ENCODE results near the gene SNX32.
A peak's percentile ranks its signal among the peaks of the same experiment; 100 is the strongest.

Gene SNX32

GRCh38 chr11:65854161-65854592 is 20.4 kb downstream of the SNX32 start:
- Histone ChIP-seq H3K4me1 (ENCODE audit: control insufficient read depth, insufficient read depth, low read length) (peaks cover 20% of the 10 kb centered on the region), H3K4me3 (ENCODE audit: low read length) (no peak overlapping the region), H3K36me3 (ENCODE audit: insufficient read depth, low read length) (peaks cover 66% of the 10 kb centered on the region), H3K9me3 (replicated peaks; ENCODE audit: low read length) (no peaks in the 10 kb centered on the region), H3K9ac (ENCODE audit: low read depth, low read length) (no peak overlapping the region), H3K4me2 (ENCODE audit: low read length) (no peak overlapping the region), H3K27me3 (ENCODE audit: control insufficient read depth, insufficient read depth, low read length) (no peaks in the 10 kb centered on the region)

- peak overlapping the region; percentile 95 for H3K4me2 ChIP-seq (ENCODE audit: low read length)
- H3K4me3 ChIP-seq (ENCODE audit: low read length) = no peak overlapping the region
- peaks cover 27% of the 10 kb centered on the region for H3K4me1 ChIP-seq (ENCODE audit: control insufficient read depth, insufficient read depth, low read length)
- peaks cover 66% of the 10 kb centered on the region for H3K36me3 ChIP-seq (ENCODE audit: insufficient read depth, low read length)
- H3K9ac ChIP-seq (ENCODE audit: low read depth, low read length) = no peak overlapping the region
- no peaks in the 10 kb centered on the region for H3K9me3 ChIP-seq (replicated peaks; ENCODE audit: low read length)
- H3K27me3 ChIP-seq (ENCODE audit: control insufficient read depth, insufficient read depth, low read length) = no peaks in the 10 kb centered on the region
These were observed 21.4 kb downstream of the SNX32 start for GRCh38 chr11:65854852-65855837.

GRCh38 chr11:65855927-65856363 is 22.2 kb downstream of the SNX32 start:
- Histone ChIP-seq H3K36me3 (ENCODE audit: insufficient read depth, low read length) (peaks cover 64% of the 10 kb centered on the region), H3K9ac (ENCODE audit: low read depth, low read length) (peak overlapping the region; percentile 97), H3K4me1 (ENCODE audit: control insufficient read depth, insufficient read depth, low read length) (peaks cover 27% of the 10 kb centered on the region)

GRCh38 chr11:65856689-65857499 is 23.1 kb downstream of the SNX32 start:
- peak overlapping the region; percentile 89 for H3K4me3 ChIP-seq (ENCODE audit: low read length)
- H3K27me3 ChIP-seq (ENCODE audit: control insufficient read depth, insufficient read depth, low read length) = no peaks in the 10 kb centered on the region
- peak overlapping the region; percentile 97 for H3K9ac ChIP-seq (ENCODE audit: low read depth, low read length)
- no peaks in the 10 kb centered on the region for H3K9me3 ChIP-seq (replicated peaks; ENCODE audit: low read length)
- H3K4me1 ChIP-seq (ENCODE audit: control insufficient read depth, insufficient read depth, low read length) = peaks cover 35% of the 10 kb centered on the region
- H3K4me2 ChIP-seq (ENCODE audit: low read length) = peak overlapping the region; percentile 95
- H3K36me3 ChIP-seq (ENCODE audit: insufficient read depth, low read length) = peaks cover 58% of the 10 kb centered on the region

More at GRCh38 chr11:65855927-65856363, 22.2 kb downstream of the SNX32 start:
- H3K9me3 ChIP-seq (replicated peaks; ENCODE audit: low read length) = no peaks in the 10 kb centered on the region
- H3K4me3 ChIP-seq (ENCODE audit: low read length) = peak overlapping the region; percentile 89
- H3K4me2 ChIP-seq (ENCODE audit: low read length) = peak overlapping the region; percentile 95
- no peaks in the 10 kb centered on the region for H3K27me3 ChIP-seq (ENCODE audit: control insufficient read depth, insufficient read depth, low read length)

- Histone ChIP-seq H3K9ac (ENCODE audit: low read depth, low read length) (peak overlapping the region; percentile 97), H3K4me1 (ENCODE audit: control insufficient read depth, insufficient read depth, low read length) (peaks cover 39% of the 10 kb centered on the region), H3K27me3 (ENCODE audit: control insufficient read depth, insufficient read depth, low read length) (no peaks in the 10 kb centered on the region), H3K4me3 (ENCODE audit: low read length) (peak overlapping the region; percentile 89), H3K9me3 (replicated peaks; ENCODE audit: low read length) (no peaks in the 10 kb centered on the region), H3K4me2 (ENCODE audit: low read length) (peak overlapping the region; percentile 95), H3K36me3 (ENCODE audit: insufficient read depth, low read length) (peaks cover 58% of the 10 kb centered on the region)
These were observed 23.7 kb downstream of the SNX32 start for GRCh38 chr11:65857500-65857852.

- H3K9me3 ChIP-seq (replicated peaks; ENCODE audit: low read length) = no peaks in the 10 kb centered on the region
- peaks cover 44% of the 10 kb centered on the region for H3K4me1 ChIP-seq (ENCODE audit: control insufficient read depth, insufficient read depth, low read length)
- no peaks in the 10 kb centered on the region for H3K27me3 ChIP-seq (ENCODE audit: control insufficient read depth, insufficient read depth, low read length)
- peak within 1 kb of the TSS; percentile 97 for H3K9ac ChIP-seq (ENCODE audit: low read depth, low read length)
- H3K4me2 ChIP-seq (ENCODE audit: low read length) = peak within 1 kb of the TSS; percentile 95
- peaks cover 58% of the 10 kb centered on the region for H3K36me3 ChIP-seq (ENCODE audit: insufficient read depth, low read length)
- H3K4me3 ChIP-seq (ENCODE audit: low read length) = peak within 1 kb of the TSS; percentile 96
These were observed 24.3 kb downstream of the SNX32 start, which contains the start of gene CFL1 for GRCh38 chr11:65857853-65858680. Gene CFL1, minus strand, starts transcription at chr11:65858180. Its CDS starts 81 bp downstream, at chr11:65858099.

- Histone ChIP-seq H3K9me3 (replicated peaks; ENCODE audit: low read length) (no peaks in the 10 kb centered on the region), H3K4me3 (ENCODE audit: low read length) (peak overlapping the region; percentile 96), H3K4me1 (ENCODE audit: control insufficient read depth, insufficient read depth, low read length) (peaks cover 47% of the 10 kb centered on the region), H3K27me3 (ENCODE audit: control insufficient read depth, insufficient read depth, low read length) (no peaks in the 10 kb centered on the region), H3K36me3 (ENCODE audit: insufficient read depth, low read length) (peaks cover 58% of the 10 kb centered on the region), H3K9ac (ENCODE audit: low read depth, low read length) (peak overlapping the region; percentile 97), H3K4me2 (ENCODE audit: low read length) (peak overlapping the region; percentile 83)
These were observed 24.9 kb downstream of the SNX32 start for GRCh38 chr11:65858681-65859087.

GRCh38 chr11:65859095-65859811 is 25.5 kb downstream of the SNX32 start:
- H3K4me1 ChIP-seq (ENCODE audit: control insufficient read depth, insufficient read depth, low read length) = peaks cover 45% of the 10 kb centered on the region
- H3K4me2 ChIP-seq (ENCODE audit: low read length) = peak overlapping the region; percentile 83
- H3K36me3 ChIP-seq (ENCODE audit: insufficient read depth, low read length) = peaks cover 58% of the 10 kb centered on the region
- H3K4me3 ChIP-seq (ENCODE audit: low read length) = peak overlapping the region; percentile 96
- H3K9ac ChIP-seq (ENCODE audit: low read depth, low read length) = peak overlapping the region; percentile 97
- H3K9me3 ChIP-seq (replicated peaks; ENCODE audit: low read length) = no peaks in the 10 kb centered on the region
- H3K27me3 ChIP-seq (ENCODE audit: control insufficient read depth, insufficient read depth, low read length) = no peaks in the 10 kb centered on the region

- H3K4me1 ChIP-seq (ENCODE audit: control insufficient read depth, insufficient read depth, low read length) = peaks cover 42% of the 10 kb centered on the region
- H3K9ac ChIP-seq (ENCODE audit: low read depth, low read length) = peak overlapping the region; percentile 97
- no peaks in the 10 kb centered on the region for H3K9me3 ChIP-seq (replicated peaks; ENCODE audit: low read length)
- peak overlapping the region; percentile 83 for H3K4me2 ChIP-seq (ENCODE audit: low read length)
- peaks cover 58% of the 10 kb centered on the region for H3K36me3 ChIP-seq (ENCODE audit: insufficient read depth, low read length)
- H3K4me3 ChIP-seq (ENCODE audit: low read length) = peak overlapping the region; percentile 96
- no peaks in the 10 kb centered on the region for H3K27me3 ChIP-seq (ENCODE audit: control insufficient read depth, insufficient read depth, low read length)
These were observed 26.1 kb downstream of the SNX32 start for GRCh38 chr11:65859812-65860277.

Measured in skeletal muscle satellite cell (primary cell).